ENCODE results near the gene PIP.
"Not testable (repeated sequence)": the region's sequence is repeated elsewhere in the genome, so short reads cannot be mapped to it uniquely, and the experiment has no call there.

Gene PIP

GRCh38 chr7:143180771-143181170 lies 48.9 kb downstream of the PIP start:
- DNase-seq, result not testable (repeated sequence)

GRCh38 chr7:143181349-143181748 lies 49.5 kb downstream of the PIP start:
- DNase-seq, result no peak

- DNase-seq, result no peak
Measured at GRCh38 chr7:143183024-143183423, 51.1 kb downstream of the PIP start, which contains the start of gene TAS2R39. Gene TAS2R39, plus strand, starts transcription at chr7:143183419. Its CDS starts 0 bp downstream, at chr7:143183419.

GRCh38 chr7:143185551-143185950 lies 53.7 kb downstream of the PIP start:
- DNase-seq, result no peak

- DNase-seq, result peak; percentile 11
Measured at GRCh38 chr7:143188994-143189393, 57.1 kb downstream of the PIP start.

Data from NCI-H748 treated with DMSO at 0.1 percent for 48 hours (cell line).